Left lung (tissue), 10 donors: ENCODE measurements around the gene TDRKH. TPM values are rescaled to one million over a fixed set of nuclear protein-coding genes. Genes with fewer than 3 reads are reported as not detected.

ENCODE experiments used
- ATAC-seq: fragments of 200-7000 bp; cut with Tn5 transposase; one replicate; pipeline ENCODE4 v1.9.1; 2020; ENCODE audit warnings: moderate library complexity
- DNase-seq, 4 donors: peaks; one replicate each; pipeline ENCODE4 v3.0.0-alpha.2; 2013 to 2020
- H3K27ac ChIP-seq, 2 donors: fragments of 200-600 bp; sonication (generic) in 1 of 2; one replicate each; pipeline versions ENCODE4 v1.5.0 to v1.8.0; 2020 to 2021
- H3K27me3 ChIP-seq, 2 donors: fragments of 200-600 bp; sonication (generic) in 1 of 2; one replicate each; pipeline versions ENCODE4 v1.5.0 to v1.8.0; 2020 to 2021
- H3K36me3 ChIP-seq, 2 donors: fragments of 200-600 bp; sonication (generic) in 1 of 2; one replicate each; pipeline versions ENCODE4 v1.5.0 to v1.8.0; 2020 to 2021
- H3K4me1 ChIP-seq, 2 donors: fragments of 200-600 bp; one replicate each; pipeline ENCODE4 v1.8.0; 2021
- H3K4me3 ChIP-seq, 2 donors: fragments of 200-600 bp; sonication (generic) in 1 of 2; one replicate each; pipeline versions ENCODE4 v1.5.0 to v1.8.0; 2020 to 2021; ENCODE audit warnings: mild to moderate bottlenecking in 1 of 2
- H3K9me3 ChIP-seq, 2 donors: fragments of 200-600 bp; sonication (generic) in 1 of 2; one replicate each; pipeline versions ENCODE4 v1.5.0 to v1.8.0; 2020 to 2021
- intact Hi-C, 2 donors: fragments of 100-400 bp; cut with DNase I; formaldehyde crosslinking; loops; one replicate each; pipeline versions ENCODE4 v1.11.2 to v1.14.2; 2022
- polyA plus RNA-seq, 6 donors: library from polyadenylated mRNA; unstranded; fragments of 120-200 nt; gene quantifications; one replicate each; pipeline ENCODE4 v1.2.1, GENCODE V29; 2013; ENCODE audit not compliant: insufficient read length in 6 of 6
- total RNA-seq, 2 donors: library from RNA; stranded (reverse); fragmentation: NEBNext Ultra II Directional; extraction: Animal tissue kit (Norgen Biotek cat#: 25700); gene quantifications; one replicate each; pipeline ENCODE4 v1.2.1, GENCODE V29; 2021
- TF ChIP-seq, protein P1 (sequence below), 2 donors: fragments of 200-600 bp; sonication (generic) in 1 of 2; IDR thresholded peaks; one replicate each; pipeline versions ENCODE4 v1.5.0 to v1.8.0; 2021; ENCODE audit warnings: antibody characterized with exemption in 2 of 2
- donor health status: DM: no; HTN: yes; CAD: no.
- donor health status: DM: no; HTN: no; CAD: no.

Gene TDRKH
- total and polyA plus RNA-seq, 8 donors, result 10.5 to 13.3 (median 11.7) TPM

DNA sequence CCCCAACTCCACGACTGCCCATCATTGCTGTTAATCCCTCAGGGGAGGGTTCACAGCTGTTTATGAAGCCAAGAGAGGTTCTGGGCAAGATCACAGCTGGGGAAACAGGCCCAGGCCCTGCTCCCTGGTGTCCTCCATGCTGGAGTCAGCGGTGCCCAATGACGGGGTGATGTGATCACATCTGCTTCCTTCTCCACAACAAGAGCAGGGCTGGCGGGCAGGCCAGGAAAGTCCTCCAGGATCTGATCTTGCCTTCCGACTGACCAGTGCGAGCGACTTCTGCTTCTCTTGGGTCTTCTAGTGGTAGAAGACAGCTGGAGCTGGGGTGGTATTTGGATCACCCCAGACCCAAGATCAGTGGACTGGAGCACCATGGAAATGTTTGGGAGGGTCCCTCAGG lies 15.9 kb upstream of the TDRKH start:
- H3K9me3 ChIP-seq, result no peaks in the 10 kb centered on the region
- no peak overlapping the region for H3K27ac ChIP-seq
- H3K27me3 ChIP-seq, result no peaks in the 10 kb centered on the region
- ATAC-seq (no peak), DNase-seq (no peak)
- intact Hi-C loops, result no loop called here
- no peaks in the 10 kb centered on the region for H3K36me3 ChIP-seq
- TF ChIP-seq, protein P1, sequence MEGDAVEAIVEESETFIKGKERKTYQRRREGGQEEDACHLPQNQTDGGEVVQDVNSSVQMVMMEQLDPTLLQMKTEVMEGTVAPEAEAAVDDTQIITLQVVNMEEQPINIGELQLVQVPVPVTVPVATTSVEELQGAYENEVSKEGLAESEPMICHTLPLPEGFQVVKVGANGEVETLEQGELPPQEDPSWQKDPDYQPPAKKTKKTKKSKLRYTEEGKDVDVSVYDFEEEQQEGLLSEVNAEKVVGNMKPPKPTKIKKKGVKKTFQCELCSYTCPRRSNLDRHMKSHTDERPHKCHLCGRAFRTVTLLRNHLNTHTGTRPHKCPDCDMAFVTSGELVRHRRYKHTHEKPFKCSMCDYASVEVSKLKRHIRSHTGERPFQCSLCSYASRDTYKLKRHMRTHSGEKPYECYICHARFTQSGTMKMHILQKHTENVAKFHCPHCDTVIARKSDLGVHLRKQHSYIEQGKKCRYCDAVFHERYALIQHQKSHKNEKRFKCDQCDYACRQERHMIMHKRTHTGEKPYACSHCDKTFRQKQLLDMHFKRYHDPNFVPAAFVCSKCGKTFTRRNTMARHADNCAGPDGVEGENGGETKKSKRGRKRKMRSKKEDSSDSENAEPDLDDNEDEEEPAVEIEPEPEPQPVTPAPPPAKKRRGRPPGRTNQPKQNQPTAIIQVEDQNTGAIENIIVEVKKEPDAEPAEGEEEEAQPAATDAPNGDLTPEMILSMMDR (IDR thresholded peaks at IDR 0.05), result no peak
- H3K4me3 ChIP-seq, result no peak overlapping the region
- no peaks in the 10 kb centered on the region for H3K4me1 ChIP-seq

DNA sequence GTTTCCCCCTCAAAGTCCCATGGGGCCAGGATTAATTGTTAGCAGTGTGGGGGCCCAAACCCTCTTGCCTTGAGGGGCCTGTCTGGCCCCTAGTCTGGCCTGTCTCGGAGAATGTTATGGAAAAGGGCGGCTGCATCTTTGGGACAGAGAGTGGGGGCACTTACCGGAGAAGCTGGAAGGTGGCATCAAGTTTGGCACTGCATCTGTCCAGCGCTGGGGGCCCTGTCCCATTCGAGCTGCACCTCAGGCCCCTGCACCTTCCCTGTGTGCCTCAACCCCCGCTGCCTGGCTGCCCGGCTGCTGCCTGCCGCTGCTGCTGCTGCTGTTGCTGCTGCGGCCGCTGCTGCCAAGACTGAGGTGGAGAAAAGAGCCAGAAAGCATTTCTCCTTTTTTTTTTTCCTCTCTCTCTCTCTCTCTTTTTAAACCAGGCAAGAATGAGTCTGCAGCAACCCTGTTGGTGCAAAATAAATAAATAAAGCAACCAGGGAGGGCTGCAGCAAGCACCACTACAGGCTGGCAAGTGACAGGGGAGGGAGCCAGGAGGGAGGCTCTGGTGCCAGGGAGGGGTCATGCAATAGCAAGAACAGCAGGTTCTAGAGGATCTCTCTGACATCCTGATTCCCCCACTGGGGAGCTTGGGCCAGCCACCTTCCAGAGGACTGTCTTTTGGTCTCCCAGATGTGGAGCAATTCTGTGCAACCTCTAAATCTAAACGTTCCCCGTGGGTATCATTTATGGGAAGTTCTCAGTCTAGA lies 14.9 kb upstream of the TDRKH start, which contains the start of gene LINGO4:
LINGO4 (minus strand) TSS at position 354 of the 755 bp plus-strand sequence. CDS start 2,715 bp downstream, outside the sequence.
- H3K4me3 ChIP-seq, result no peak within 1 kb of the TSS
- TF ChIP-seq, protein P1 (IDR thresholded peaks at IDR 0.05), result no peak
- DNase-seq (no peak), ATAC-seq (no peak)
- intact Hi-C loops, result no loop called here
- no peaks in the 10 kb centered on the region for H3K9me3 ChIP-seq
- no peak within 1 kb of the TSS for H3K27ac ChIP-seq
- H3K36me3 ChIP-seq, result no peaks in the 10 kb centered on the region
- H3K27me3 ChIP-seq, result peaks cover 0 to 8% of the 10 kb centered on the region in 2 donors
- H3K4me1 ChIP-seq, result no peaks in the 10 kb centered on the region

DNA sequence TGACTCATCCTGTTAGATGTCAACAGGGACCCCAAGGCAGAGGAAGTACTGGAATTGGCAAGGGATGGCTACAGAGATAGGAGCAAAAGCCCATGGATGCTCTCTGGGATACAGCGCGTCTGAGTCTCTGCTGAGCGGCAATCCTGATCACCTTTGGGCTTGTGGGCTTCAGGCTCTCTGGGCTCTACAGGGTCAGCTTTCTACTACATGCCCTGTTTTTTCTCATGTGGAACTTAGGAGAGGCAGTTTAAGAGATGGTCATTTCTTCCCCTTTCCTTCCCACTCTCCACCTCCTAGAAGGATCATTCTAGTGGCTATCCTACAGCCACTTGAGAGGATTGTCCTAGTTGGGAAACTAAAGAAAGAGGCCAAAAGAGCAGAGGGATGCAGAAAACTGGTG lies 13.6 kb upstream of the TDRKH start:
- Histone ChIP-seq H3K4me3 (no peak overlapping the region), H3K27me3 (peaks cover 0 to 17% of the 10 kb centered on the region in 2 donors), H3K36me3 (no peaks in the 10 kb centered on the region), H3K9me3 (no peaks in the 10 kb centered on the region), H3K4me1 (no peaks in the 10 kb centered on the region), H3K27ac (no peak overlapping the region)
- intact Hi-C loops, result no loop called here
- no peak for ATAC-seq
- no peak for DNase-seq
- TF ChIP-seq, protein P1 (IDR thresholded peaks at IDR 0.05), result no peak

DNA sequence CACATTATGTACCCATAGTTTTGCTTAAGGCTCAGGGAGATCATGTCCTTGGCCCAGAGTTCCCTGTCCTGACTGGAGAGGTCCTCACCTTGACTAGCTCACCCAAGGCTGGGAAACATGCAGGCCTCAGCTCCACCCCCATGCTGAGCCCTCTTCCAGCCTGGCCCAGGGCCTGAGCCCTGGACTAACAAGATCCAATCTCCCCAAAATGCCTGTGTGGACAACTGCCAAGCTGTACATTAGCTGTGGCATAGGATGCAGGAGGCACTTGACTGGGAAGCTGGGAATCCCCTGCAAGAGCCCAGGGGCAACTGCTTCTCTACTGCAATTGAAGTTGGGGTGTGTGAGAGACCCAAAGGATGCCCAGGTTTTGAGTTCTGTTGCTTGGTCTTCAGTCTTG lies 12.9 kb upstream of the TDRKH start:
- peaks cover 0 to 17% of the 10 kb centered on the region in 2 donors for H3K27me3 ChIP-seq
- H3K27ac ChIP-seq, result no peak overlapping the region
- intact Hi-C loops, result no loop called here
- no peak overlapping the region for H3K4me3 ChIP-seq
- TF ChIP-seq, protein P1 (IDR thresholded peaks at IDR 0.05), result no peak
- DNase-seq, result no peak
- no peaks in the 10 kb centered on the region for H3K9me3 ChIP-seq
- H3K36me3 ChIP-seq, result no peaks in the 10 kb centered on the region
- no peak for ATAC-seq
- no peaks in the 10 kb centered on the region for H3K4me1 ChIP-seq

DNA sequence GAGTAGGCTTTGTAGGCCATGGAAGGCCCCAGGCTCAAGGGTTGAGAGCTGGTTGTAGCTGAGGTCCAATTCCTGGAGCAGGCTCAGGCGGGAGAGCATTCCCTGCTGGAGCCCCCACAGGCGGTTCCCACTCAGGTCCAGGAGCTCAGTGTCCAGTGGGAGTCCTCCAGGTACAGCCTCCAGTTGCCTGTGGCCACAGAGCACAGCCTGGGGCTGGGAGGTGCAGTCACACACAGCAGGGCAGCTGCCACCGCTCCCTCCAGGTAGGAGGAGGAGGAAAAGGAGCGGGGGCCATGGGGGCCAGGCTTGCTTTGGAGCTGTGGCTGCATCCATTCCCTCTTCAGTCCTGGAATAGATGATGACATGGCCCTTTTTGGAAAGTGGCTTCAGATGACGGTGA lies 12.1 kb upstream of the TDRKH start:
- H3K4me3 ChIP-seq, result no peak overlapping the region
- peaks cover 0 to 17% of the 10 kb centered on the region in 2 donors for H3K27me3 ChIP-seq
- TF ChIP-seq, protein P1 (IDR thresholded peaks at IDR 0.05), result no peak
- H3K4me1 ChIP-seq, result no peaks in the 10 kb centered on the region
- no peak for ATAC-seq
- intact Hi-C loops, result no loop called here
- no peaks in the 10 kb centered on the region for H3K9me3 ChIP-seq
- H3K36me3 ChIP-seq, result no peaks in the 10 kb centered on the region
- H3K27ac ChIP-seq, result no peak overlapping the region
- DNase-seq, result no peak
